SKM-1 (cell line): ENCODE data around the gene TXNDC2.

ENCODE experiments used
- DNase-seq: peaks from one replicate; lab custom pipeline; 2025; ENCODE audit not compliant: unreplicated experiment; lab: John Stamatoyannopoulos, UW

TXNDC2 gene

GRCh38 chr18:9859232-9859631 is 26.5 kb upstream of the TXNDC2 start:
- no peak for DNase-seq

DNA sequence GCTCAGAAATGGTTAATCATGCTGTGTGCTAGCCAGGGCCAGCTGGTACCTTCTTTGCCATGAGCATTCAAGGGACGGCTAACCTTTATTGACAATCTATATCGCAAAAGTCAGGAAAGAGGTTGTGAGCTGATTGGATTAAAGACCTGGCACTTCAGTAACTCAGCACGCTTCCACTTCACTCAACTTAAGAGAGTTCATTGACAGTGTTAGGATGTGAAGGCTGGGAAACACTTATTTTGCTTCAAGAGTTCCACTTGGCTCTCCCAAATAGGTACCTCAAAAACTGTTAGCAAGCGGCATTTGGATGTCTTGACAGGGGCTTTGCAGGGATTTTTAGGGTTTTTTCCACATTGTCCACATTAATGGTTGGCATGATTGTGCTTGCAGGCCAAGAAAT is 25.1 kb upstream of the TXNDC2 start:
- no peak for DNase-seq

GRCh38 chr18:9861157-9861556 is 24.6 kb upstream of the TXNDC2 start:
- no peak for DNase-seq

- no peak for DNase-seq
Measured at GRCh38 chr18:9861933-9862332, 23.8 kb upstream of the TXNDC2 start.

DNA sequence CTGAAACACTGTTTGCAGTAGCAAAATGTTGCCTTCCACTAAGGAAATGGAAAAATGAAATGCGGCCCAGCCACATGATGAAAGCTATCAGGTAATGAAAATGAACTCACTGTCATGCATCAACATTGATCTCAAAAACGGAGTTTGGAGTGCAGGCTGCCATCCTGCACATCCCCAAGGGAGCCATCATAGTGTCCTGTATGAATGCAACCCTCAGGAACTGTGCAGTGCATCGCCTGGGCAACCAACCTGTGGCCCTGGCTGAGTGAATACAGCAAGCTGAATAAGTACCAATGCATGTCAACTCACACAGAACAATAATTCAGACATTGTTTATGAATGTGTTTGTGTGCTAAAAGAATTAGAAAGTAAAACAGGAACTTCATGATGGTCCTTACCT is 23.1 kb upstream of the TXNDC2 start:
- no peak for DNase-seq

- DNase-seq: no peak
Measured at GRCh38 chr18:9863282-9863681, 22.5 kb upstream of the TXNDC2 start.

DNA sequence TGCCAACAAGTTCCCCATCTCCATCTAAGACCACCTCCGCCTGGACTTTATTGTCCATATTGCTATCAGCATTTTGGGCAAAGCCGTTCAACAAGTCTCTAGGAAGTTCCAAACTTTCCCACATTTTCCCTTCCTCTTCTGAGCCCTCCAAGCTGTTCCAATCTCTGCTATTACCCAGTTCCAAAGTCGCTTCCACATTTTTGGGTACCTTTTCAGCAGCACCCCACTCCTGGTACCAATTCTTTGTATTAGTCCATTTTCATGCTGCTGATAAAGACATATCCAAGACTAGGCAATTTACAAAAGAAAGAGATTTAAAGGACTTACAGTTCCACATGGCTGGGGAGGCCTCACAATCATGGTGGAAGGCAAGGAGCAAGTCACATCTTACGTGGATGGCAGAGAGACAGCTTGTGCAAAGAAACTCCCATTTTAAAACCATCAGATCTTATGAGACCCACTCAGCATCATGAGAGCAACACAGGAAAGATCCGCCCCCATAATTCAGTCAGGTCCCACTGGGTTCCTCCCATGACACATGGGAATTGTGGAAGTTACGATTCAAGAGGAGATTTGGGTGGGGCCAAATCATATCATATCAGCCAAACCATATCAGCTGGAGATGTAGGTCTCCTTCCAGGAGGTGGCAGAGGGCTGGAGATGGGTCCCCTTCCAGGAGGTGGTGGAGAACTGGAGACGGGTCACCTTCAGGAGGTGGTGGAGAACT is 19.8 kb upstream of the TXNDC2 start:
- DNase-seq: no peak

DNA sequence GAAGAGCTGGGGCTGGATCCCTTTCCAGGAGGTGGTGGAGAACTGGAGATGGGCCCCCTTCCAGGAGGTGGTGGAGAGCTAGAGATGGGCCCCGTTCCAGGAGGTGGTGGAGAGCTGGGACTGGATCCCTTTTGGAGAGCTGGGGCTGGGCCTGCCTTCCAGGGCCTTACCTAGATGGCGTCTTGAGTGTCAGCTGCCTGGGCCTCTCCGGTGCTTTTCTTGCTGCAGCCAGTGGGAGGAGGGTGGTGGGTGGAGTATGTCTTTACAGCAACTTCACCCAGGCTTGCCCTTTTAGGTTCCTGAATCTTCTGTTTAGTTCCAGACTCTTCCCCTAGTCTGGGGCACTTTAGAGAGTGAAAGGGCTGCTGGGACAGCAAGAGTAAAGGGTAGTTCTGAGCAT is 19.1 kb upstream of the TXNDC2 start:
- DNase-seq: no peak

DNA sequence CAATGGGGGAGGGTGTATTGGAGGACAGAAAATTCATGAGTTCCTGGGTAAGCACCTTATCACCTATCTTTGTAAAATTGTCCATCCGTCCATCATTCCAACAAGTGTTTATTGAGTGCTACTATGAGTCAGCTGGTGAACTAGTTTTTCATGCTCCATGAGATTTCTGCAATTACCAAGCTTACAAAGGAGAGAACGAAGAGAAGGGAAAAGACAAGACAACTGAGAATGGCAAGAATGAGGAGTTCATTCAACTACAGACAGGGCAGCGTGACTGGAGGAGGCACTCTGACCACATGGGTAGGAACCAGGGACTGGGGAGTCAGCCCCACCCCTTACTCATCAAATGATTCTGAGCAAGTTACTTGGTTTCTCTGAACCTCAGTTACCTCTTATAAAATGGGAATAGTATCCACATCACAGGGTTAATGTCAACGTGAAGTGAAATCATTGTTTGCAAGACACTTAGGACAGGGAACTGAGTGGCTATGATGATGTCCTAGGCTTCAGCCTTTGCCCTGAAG is 18.6 kb upstream of the TXNDC2 start:
- DNase-seq: no peak

DNA sequence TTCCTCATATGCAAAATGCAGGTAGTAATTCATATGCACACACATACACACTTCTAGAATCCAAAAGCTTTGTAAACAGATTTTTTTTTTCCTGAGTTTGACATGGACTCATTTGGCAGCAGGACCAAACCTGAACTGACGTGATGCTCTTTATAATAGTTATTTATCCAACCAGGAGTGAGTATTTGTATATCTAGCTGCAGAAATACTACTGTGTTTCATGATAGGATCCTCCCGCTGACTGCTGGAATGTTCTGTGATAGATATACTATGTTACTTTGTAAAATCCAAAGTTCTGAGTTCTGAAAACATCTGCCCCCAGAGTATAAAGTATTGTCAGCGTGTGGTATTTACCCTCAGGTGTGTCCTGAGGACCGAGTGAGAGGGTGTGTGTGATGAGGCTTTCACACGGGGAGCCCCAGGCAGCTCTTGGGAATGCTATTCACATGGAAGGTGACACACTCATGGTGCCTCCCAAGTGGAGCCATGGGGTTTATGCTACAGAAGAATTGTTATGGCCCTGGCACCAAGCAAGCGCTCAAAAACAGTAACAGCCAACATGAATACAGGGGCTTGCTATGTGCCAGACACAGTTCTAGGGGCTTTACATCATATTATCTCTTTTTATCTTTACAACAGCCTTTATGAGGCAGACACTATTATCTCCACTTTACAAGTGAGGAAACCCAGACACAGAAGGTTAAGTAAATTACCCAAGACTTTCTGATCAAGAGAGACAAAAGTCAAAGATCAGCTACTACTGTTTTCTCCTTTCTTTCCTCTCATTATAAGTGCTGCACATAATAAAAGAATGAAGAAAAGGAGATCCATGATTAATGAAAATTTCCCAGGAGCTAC is 16.7 kb upstream of the TXNDC2 start:
- no peak for DNase-seq

DNA sequence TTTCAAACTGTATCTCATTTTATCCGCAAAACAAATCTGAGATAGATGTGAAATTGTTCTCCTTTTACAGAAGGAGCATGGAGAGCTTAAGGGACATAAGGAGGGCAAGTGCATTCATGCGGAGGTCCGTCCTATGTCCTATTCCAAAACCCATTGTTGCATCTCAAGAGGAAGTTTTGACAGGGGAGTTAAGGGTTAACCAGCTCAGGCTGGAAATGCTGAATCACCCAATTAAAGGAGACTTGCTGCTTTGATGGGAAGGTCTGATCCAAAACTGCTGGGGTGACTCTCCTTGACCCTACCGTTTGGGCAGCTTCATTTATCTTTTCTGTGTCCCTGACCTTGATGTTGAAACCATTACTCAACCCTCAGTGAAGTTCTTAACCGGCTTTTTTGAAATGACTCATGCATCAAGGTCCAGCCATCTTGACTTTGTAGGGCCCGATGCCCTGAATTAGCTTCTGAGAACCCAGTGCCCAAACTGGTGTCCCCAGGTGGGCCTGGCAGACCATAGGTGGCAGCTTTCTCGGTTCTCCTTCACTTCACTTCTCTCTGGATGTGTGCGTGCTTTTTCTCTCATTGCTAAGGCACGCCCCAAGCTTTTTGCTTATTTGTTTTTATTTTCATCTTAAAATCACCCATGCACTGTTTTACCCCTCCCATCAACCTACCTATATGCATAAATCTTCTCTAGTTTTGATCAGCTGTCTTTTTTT is 15.9 kb upstream of the TXNDC2 start:
- peak; percentile 95 for DNase-seq

- DNase-seq: no peak
Measured at GRCh38 chr18:9870431-9871008, 15.3 kb upstream of the TXNDC2 start.

GRCh38 chr18:9871244-9871746 is 14.5 kb upstream of the TXNDC2 start:
- DNase-seq: no peak

DNA sequence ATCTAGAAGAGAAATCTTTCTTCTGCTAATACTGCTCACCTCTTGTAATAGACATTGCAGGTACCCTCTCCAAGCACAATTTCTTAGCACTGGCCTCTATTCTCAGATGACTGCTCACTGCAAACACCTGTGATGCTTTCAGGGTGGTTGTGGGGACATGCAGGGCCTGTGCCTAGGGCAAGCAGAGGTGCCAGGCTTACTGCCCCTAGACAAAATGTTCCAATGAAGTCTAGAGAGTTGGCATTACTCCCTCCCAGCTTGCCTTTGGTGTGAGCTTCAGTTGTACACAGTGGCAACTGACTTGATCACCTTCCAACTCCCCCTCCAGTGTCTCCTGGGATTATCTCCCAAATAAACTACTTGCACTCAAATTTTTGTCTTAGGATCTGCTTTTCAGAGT is 12.9 kb upstream of the TXNDC2 start:
- no peak for DNase-seq

- DNase-seq: no peak
Measured at GRCh38 chr18:9874728-9875127, 11.0 kb upstream of the TXNDC2 start.

DNA sequence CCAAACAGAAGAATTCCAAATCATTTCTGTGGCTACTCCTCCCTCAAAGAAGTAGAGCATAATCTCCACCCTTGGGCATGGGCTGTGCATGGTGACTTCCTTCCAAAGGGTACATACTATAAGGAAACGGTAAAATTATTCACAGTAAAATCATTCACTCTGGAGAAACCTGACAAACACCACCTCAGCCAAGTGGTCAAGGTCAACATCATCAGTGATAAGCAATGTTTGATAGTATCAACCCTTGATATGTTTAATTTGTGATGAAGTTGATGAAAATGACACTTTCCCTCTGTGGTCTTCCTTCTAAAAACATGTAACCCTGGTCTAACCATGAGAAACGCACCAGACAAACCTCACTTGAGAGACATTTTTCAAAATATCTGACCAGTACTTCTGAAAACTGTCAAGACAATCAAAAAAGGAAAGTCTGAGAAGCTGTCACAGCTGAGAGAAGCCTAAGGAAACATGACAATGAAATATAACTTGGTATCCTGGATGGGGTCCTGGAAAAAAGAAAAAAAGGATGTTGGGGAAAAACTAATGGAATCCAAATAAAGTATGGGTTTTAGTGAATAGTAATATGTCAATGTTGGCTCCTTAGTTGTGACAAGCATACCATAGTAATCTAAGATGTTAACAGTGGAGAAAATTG is 9.4 kb upstream of the TXNDC2 start:
- no peak for DNase-seq

GRCh38 chr18:9876867-9877654 is 8.7 kb upstream of the TXNDC2 start:
- DNase-seq: no peak

GRCh38 chr18:9877655-9878014 is 8.1 kb upstream of the TXNDC2 start:
- DNase-seq: no peak

- no peak for DNase-seq
Measured at GRCh38 chr18:9878095-9878494, 7.7 kb upstream of the TXNDC2 start.

DNA sequence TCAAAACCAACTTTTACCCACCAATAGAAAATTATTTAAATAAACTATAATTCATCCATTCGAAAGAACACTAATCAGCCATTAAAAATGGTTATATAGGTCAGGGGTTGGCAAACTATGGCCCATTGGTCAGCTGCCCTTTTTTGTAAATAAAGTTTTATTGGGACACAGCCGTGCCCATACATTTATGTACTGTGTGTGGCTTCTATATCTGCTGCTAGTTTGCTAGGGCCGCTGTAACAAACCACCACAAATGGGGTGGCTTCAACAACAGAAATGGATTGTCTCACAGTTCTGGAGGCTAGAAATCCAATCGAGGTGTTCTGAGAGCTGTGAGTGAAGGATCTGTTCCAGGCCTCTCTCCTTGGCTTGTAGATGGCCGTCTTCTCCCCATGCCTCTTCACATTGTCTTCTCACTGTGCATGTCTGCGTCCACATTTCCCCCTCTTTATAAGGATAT is 7.0 kb upstream of the TXNDC2 start:
- no peak for DNase-seq
